Tibial artery (tissue), 4 donors: Measurements from ENCODE around the gene PRSS33.

ENCODE experiments used
- DNase-seq, 2 donors: peaks; one replicate each; pipeline ENCODE4 v3.0.0-alpha.2; 2019
- H3K27ac ChIP-seq, 2 donors: fragments of 200-600 bp; sonication (generic) in 1 of 2; 1 replicate in 1 of 2; 2 replicates in 1 of 2; pipeline ENCODE4 v1.5.1; 2018 to 2019; ENCODE audit warnings: mild to moderate bottlenecking in 1 of 2
- H3K27me3 ChIP-seq, 2 donors: fragments of 200-600 bp; sonication (generic) in 1 of 2; one replicate each; pipeline versions ENCODE4 v1.5.1 to v1.6.0; 2016 to 2019
- H3K36me3 ChIP-seq, 3 donors: fragments of 200-600 bp; sonication (generic) in 2 of 3; one replicate each; pipeline ENCODE4 v1.5.1; 2016 to 2019; ENCODE audit warnings: mild to moderate bottlenecking in 2 of 3
- H3K4me1 ChIP-seq, 4 donors: fragments of 200-600 bp; sonication (generic) in 2 of 4; 1 replicate in 3 of 4; 2 replicates in 1 of 4; pipeline ENCODE4 v1.5.1; 2016 to 2019
- H3K4me3 ChIP-seq, 2 donors: fragments of 200-600 bp; sonication (generic) in 1 of 2; 1 replicate in 1 of 2; 2 replicates in 1 of 2; pipeline ENCODE4 v1.5.1; 2018 to 2019; ENCODE audit warnings: mild to moderate bottlenecking in 2 of 2
- H3K9me3 ChIP-seq, 3 donors: fragments of 200-600 bp; sonication (generic) in 1 of 3; one replicate each; pipeline ENCODE4 v1.5.1; 2016 to 2019
- intact Hi-C: fragments of 100-400 bp; cut with DNase I; formaldehyde crosslinking; loops from one replicate; pipeline ENCODE4 v1.15.0; 2023; ENCODE audit warnings: low total_unique reads
- TF ChIP-seq, protein P1 (sequence below), 2 experiments: fragments of 200-600 bp in 1 of 2; fragments of 450-650 bp in 1 of 2; IDR thresholded peaks; one replicate each; pipeline ENCODE4 v1.5.1; 2017 to 2019; ENCODE audit warnings: antibody characterized with exemption in 2 of 2, mild to moderate bottlenecking in 1 of 2, moderate library complexity in 1 of 2

The PRSS33 gene

DNA sequence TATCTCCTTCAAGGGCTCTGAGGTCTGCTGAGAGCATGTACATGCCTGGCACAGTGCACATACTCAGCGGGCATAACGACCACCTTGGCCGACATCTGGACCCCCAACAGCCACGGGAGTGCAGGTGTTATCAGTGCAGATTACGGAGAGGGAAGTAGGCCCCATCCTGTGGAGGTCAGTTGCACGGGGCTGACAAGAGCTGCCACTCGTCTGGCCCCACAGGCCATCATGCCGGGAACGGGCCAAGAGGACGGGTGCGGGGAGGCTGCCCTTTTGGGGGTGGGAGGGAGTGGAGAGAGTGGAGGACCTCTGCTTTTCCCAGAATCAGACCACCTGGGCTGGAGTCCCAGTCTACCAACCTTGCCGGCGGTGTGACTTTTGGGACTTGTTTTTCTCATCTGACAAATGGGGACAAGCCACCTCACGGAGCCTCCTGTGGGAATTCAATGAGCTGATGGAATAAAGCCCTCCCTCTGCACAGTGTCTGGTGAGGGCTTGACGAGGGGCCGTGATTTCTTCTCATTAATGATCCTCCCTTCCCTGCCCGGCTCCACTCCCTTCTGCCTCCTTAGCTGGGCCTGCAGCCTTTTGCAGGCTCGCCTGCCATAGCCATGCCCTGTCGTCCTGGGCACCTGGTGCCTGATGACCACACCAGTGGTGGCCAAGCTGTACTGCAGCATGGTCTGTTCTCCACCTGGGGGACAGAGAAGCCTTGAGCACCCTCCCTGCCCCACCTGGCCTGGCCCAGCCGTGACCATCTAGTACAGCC, 4.6 kb downstream of the PRSS33 start:
- DNase-seq: no peak
- peaks cover 0 to 44% of the 10 kb centered on the region in 2 donors for H3K27me3 ChIP-seq
- TF ChIP-seq, protein P1, sequence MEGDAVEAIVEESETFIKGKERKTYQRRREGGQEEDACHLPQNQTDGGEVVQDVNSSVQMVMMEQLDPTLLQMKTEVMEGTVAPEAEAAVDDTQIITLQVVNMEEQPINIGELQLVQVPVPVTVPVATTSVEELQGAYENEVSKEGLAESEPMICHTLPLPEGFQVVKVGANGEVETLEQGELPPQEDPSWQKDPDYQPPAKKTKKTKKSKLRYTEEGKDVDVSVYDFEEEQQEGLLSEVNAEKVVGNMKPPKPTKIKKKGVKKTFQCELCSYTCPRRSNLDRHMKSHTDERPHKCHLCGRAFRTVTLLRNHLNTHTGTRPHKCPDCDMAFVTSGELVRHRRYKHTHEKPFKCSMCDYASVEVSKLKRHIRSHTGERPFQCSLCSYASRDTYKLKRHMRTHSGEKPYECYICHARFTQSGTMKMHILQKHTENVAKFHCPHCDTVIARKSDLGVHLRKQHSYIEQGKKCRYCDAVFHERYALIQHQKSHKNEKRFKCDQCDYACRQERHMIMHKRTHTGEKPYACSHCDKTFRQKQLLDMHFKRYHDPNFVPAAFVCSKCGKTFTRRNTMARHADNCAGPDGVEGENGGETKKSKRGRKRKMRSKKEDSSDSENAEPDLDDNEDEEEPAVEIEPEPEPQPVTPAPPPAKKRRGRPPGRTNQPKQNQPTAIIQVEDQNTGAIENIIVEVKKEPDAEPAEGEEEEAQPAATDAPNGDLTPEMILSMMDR (IDR thresholded peaks at IDR 0.05): no peak
- H3K4me3 ChIP-seq: no peak overlapping the region
- no peak overlapping the region for H3K27ac ChIP-seq
- peaks cover 0 to 20% (median 16%) of the 10 kb centered on the region in 4 donors for H3K4me1 ChIP-seq
- no peaks in the 10 kb centered on the region for H3K36me3 ChIP-seq
- intact Hi-C loops: no loop called here
- no peaks in the 10 kb centered on the region for H3K9me3 ChIP-seq

DNA sequence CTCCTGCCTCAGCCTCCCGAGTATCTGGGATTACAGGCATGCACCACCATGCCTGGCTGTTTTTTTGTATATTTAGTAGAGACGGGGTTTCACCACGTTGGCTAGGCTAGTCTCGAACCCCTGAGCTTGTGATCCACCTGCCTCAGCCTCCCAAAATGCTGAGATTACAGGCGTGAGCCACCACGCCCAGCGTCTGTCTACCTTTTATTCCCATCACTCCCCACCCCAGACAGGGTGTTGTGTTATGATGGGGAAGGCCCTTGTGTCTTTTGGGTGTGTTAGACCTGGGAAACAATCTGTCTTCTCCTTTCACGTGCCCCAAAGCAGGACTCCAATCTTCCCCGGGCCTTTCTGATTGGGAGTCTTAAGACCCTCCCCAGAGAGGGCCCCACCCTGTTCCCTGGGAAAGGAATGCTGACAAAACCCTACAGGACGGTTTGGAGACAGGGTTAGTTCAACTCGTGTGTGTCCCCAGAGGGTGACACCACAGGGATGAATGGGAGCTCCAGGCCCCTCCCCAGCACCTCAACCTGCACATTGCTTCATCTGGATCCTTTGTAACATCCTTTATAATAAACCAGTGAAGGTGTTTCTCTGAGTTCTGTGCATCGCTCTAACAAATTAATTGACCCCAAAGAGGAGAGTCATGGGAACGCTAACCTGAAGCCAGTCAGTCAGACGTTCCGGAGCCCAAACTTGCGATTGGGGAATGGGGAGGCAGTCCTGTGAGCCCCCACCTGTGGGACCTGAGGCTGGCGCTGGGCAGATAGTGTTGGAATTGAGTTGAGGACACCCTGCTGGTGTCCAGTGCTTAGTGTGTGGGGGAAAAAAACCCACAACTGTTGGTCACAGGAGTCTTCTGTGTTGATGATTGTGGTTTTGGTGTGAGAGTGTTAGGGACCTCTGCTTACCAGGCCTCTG, 7.1 kb downstream of the PRSS33 start:
- intact Hi-C loops: no loop called here
- TF ChIP-seq, protein P1 (IDR thresholded peaks at IDR 0.05): no peak
- peak in 1 of 2 donors; percentile 31 for DNase-seq

DNA sequence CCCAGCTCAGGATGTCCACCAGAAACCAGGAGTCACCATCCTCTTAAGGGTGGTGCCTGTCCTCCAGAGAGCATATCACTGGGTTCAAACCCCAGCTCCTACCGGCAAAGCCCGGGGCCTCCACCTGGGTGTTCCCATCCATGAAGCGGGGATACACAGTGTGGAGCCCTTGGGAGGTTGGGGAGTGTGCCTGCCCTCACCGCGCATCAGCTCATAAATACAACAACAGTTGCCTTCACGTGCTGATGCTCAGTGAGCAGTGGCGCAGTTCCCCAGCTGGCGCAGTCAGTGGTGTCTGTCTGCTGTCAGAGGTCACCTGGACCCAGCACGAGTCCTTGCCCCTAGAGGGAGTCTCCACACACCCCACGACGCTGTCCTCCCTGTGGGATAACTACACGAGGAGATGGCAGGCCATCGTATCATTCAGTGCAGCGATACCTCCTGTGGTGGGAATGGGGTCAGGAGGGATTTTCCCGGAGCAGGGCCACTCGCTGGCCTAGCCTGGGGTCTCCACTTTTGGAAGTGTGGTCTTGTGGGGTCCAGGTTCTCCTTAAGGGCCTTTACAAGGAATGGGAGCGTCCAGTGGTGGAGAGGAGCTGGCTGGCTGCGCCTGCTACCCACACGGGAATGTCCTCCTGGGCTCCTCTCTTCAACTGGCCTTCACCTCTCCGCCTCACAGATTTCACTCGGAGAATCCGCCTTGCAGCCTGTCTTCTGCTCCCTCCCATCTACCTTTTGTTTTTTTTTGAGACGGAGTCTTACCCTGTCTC, 8.0 kb downstream of the PRSS33 start:
- Histone ChIP-seq H3K27ac (no peak overlapping the region), H3K9me3 (no peaks in the 10 kb centered on the region), H3K4me1 (peaks cover 0 to 32% (median 27%) of the 10 kb centered on the region in 4 donors), H3K4me3 (no peak overlapping the region), H3K36me3 (peaks cover 0 to 11% (median 6%) of the 10 kb centered on the region in 3 donors), H3K27me3 (peaks cover 0 to 13% of the 10 kb centered on the region in 2 donors)
- peak; percentile 18 to 62 for DNase-seq
- TF ChIP-seq, protein P1 (IDR thresholded peaks at IDR 0.05): no peak
- intact Hi-C loops: no loop called here

More for the DNA sequence above, 7.1 kb downstream of the PRSS33 start:
- H3K27me3 ChIP-seq: peaks cover 0 to 22% of the 10 kb centered on the region in 2 donors
- no peak overlapping the region for H3K4me3 ChIP-seq
- peaks cover 0 to 28% (median 24%) of the 10 kb centered on the region in 4 donors for H3K4me1 ChIP-seq
- H3K27ac ChIP-seq: no peak overlapping the region
- no peaks in the 10 kb centered on the region for H3K9me3 ChIP-seq
- peaks cover 0 to 2% (median 1%) of the 10 kb centered on the region in 3 donors for H3K36me3 ChIP-seq

DNA sequence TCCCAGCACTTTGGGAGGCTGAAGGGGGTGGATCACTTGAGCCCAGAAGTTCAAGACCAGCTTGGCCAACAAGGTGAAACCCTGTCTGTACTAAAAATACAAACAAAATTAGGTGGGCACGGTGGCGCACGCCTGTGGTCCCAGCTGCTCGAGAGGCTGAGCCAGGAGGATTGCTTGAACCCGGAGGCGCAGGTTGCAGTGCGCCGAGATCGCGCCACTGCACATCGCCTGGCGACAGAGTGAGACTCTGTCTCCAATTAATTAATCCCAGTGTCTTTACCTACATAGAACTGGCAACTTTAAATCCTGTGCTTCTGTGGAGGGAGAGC, 8.8 kb downstream of the PRSS33 start:
- TF ChIP-seq, protein P1 (IDR thresholded peaks at IDR 0.05): no peak
- intact Hi-C loops: no loop called here
- H3K36me3 ChIP-seq: peaks cover 6 to 19% (median 7%) of the 10 kb centered on the region in 3 donors
- H3K27me3 ChIP-seq: peaks cover 0 to 8% of the 10 kb centered on the region in 2 donors
- H3K4me1 ChIP-seq: peaks cover 0 to 35% (median 27%) of the 10 kb centered on the region in 4 donors
- H3K9me3 ChIP-seq: no peaks in the 10 kb centered on the region
- peak overlapping the region; percentile 77 to 83 for H3K4me3 ChIP-seq
- peak overlapping the region; percentile 98 to 99 for H3K27ac ChIP-seq
- no peak for DNase-seq
